Fibroblast of lung (primary cell): ENCODE measurements around the gene HK2. TPM values are rescaled to one million over a fixed set of nuclear protein-coding genes. Genes with fewer than 3 reads are reported as not detected.

ENCODE experiments used
- DNase-seq, 2 donors: peaks; one replicate each; pipeline versions ENCODE4 v3.0.0 to v3.0.0-alpha.2; 2010; ENCODE audit warnings: low read depth in 2 of 2
- H2AFZ ChIP-seq: 2 replicates; pipeline ENCODE4 v1.5.1; 2012; ENCODE audit warnings: low read length, control low read depth, inconsistent platforms
- H3K27ac ChIP-seq: 2 replicates; pipeline ENCODE4 v1.5.1; 2011; ENCODE audit warnings: low read length, control low read depth; ENCODE audit not compliant: insufficient read depth
- H3K27me3 ChIP-seq: 2 replicates; pipeline ENCODE4 v1.5.1; 2011; ENCODE audit warnings: mild to moderate bottlenecking, low read length; ENCODE audit not compliant: control insufficient read depth, insufficient read depth
- H3K36me3 ChIP-seq: 2 replicates; pipeline ENCODE4 v1.5.1; 2011; ENCODE audit warnings: low read length; ENCODE audit not compliant: control insufficient read depth, insufficient read depth
- H3K4me1 ChIP-seq: 2 replicates; pipeline ENCODE4 v1.5.1; 2011; ENCODE audit warnings: low read length; ENCODE audit not compliant: control insufficient read depth, insufficient read depth; ENCODE audit errors: extremely low read depth
- H3K4me2 ChIP-seq: 2 replicates; pipeline ENCODE4 v1.5.1; 2011; ENCODE audit warnings: low read length, control low read depth; ENCODE audit not compliant: insufficient read depth; ENCODE audit errors: extremely low read depth
- H3K4me3 ChIP-seq, 4 experiments: fragments of 200-600 bp in 1 of 4; sonication (generic) in 1 of 4; replicated peaks in 1 of 4; 2 replicates each; pipeline ENCODE4 v1.5.1; 2011 to 2016; ENCODE audit warnings: low read length in 4 of 4, low read depth in 3 of 4, mild to moderate bottlenecking in 3 of 4, control low read depth in 2 of 4, inconsistent platforms in 1 of 4, mixed read lengths in 1 of 4; ENCODE audit not compliant: insufficient read depth in 1 of 4; ENCODE audit errors: control extremely low read depth in 1 of 4
- H3K79me2 ChIP-seq: 2 replicates; pipeline ENCODE4 v1.5.1; 2012; ENCODE audit warnings: mild to moderate bottlenecking, low read length, inconsistent platforms; ENCODE audit not compliant: control insufficient read depth, insufficient read depth
- H3K9ac ChIP-seq: 2 replicates; pipeline ENCODE4 v1.5.1; 2011; ENCODE audit warnings: mild to moderate bottlenecking, low read length, control low read depth; ENCODE audit not compliant: insufficient read depth
- H3K9me3 ChIP-seq: 2 replicates; pipeline ENCODE4 v1.5.1; 2012; ENCODE audit warnings: low read depth, low read length; ENCODE audit not compliant: control insufficient read depth, insufficient read depth
- H4K20me1 ChIP-seq: 2 replicates; pipeline ENCODE4 v1.5.1; 2011; ENCODE audit warnings: low read length; ENCODE audit not compliant: control insufficient read depth, insufficient read depth; ENCODE audit errors: extremely low read depth
- CTCF ChIP-seq, 2 donors: IDR thresholded peaks in 1 of 2; conservative IDR thresholded peaks in 1 of 2; 1 replicate in 1 of 2; 2 replicates in 1 of 2; pipeline ENCODE4 v1.5.1; 2011 to 2012; ENCODE audit warnings: low read length in 2 of 2, control low read depth in 1 of 2, inconsistent platforms in 1 of 2, low read depth in 1 of 2, mild to moderate bottlenecking in 1 of 2
- EZH2 ChIP-seq: IDR thresholded peaks from 2 replicates; pipeline ENCODE4 v1.5.1; 2012; ENCODE audit warnings: low read length, control low read depth, mild to moderate bottlenecking; ENCODE audit errors: missing control alignments
- polyA plus RNA-seq, 2 donors: library from polyadenylated mRNA; depleted of rRNA in 1 of 2; stranded (reverse) in 1 of 2; unstranded in 1 of 2; fragments of >200 nt; gene quantifications; 2 replicates each; pipeline ENCODE4 v1.2.1, GENCODE V29; 2011 to 2012; ENCODE audit warnings: missing spikeins in 1 of 2
- total RNA-seq: library from RNA; depleted of rRNA; stranded (reverse); fragments of >200 nt; gene quantifications from 2 replicates; pipeline ENCODE4 v1.2.1, GENCODE V29; 2014

The HK2 gene
- total and polyA plus RNA-seq, 2 donors (not counting 1 experiment from before 2014, with no cell fraction given): 15.7 to 19.3 TPM

- no peak for TF ChIP-seq EZH2
- no peak for TF ChIP-seq CTCF (conservative IDR thresholded peaks at IDR 0.05 in 1 of 2, IDR thresholded peaks at IDR 0.05 in 1 of 2; ENCODE audit: low read depth in 1 of 2, low read length in 2 of 2)
- no peak overlapping the region for H3K4me2 ChIP-seq
- no peak overlapping the region for H3K4me3 ChIP-seq
- no peaks in the 10 kb centered on the region for H3K27me3 ChIP-seq
- no peaks in the 10 kb centered on the region for H3K9me3 ChIP-seq
- no peak overlapping the region for H3K9ac ChIP-seq
- no peak for DNase-seq
- peaks cover 23% of the 10 kb centered on the region for H3K36me3 ChIP-seq
- H3K79me2 ChIP-seq: no peaks in the 10 kb centered on the region
- H4K20me1 ChIP-seq: no peaks in the 10 kb centered on the region
- peaks cover under 1% of the 10 kb centered on the region for H3K4me1 ChIP-seq
- no peak overlapping the region for H2AFZ ChIP-seq
- no peak overlapping the region for H3K27ac ChIP-seq
Observed at GRCh38 chr2:74881176-74881575, 47.2 kb downstream of the HK2 start.

GRCh38 chr2:74881626-74882298 is 47.8 kb downstream of the HK2 start:
- DNase-seq: no peak
- Histone ChIP-seq H2AFZ (no peak overlapping the region), H4K20me1 (no peaks in the 10 kb centered on the region), H3K4me2 (no peak overlapping the region), H3K9ac (no peak overlapping the region), H3K36me3 (peaks cover 25% of the 10 kb centered on the region), H3K27me3 (no peaks in the 10 kb centered on the region), H3K27ac (no peak overlapping the region), H3K9me3 (no peaks in the 10 kb centered on the region), H3K79me2 (no peaks in the 10 kb centered on the region), H3K4me3 (no peak overlapping the region), H3K4me1 (no peaks in the 10 kb centered on the region)
- TF ChIP-seq CTCF (conservative IDR thresholded peaks at IDR 0.05 in 1 of 2, IDR thresholded peaks at IDR 0.05 in 1 of 2; ENCODE audit: low read depth in 1 of 2, low read length in 2 of 2) (no peak), EZH2 (no peak)

- peaks cover 21% of the 10 kb centered on the region for H3K36me3 ChIP-seq
- TF ChIP-seq EZH2: no peak
- TF ChIP-seq CTCF (conservative IDR thresholded peaks at IDR 0.05 in 1 of 2, IDR thresholded peaks at IDR 0.05 in 1 of 2; ENCODE audit: low read depth in 1 of 2, low read length in 2 of 2): no peak
Observed at GRCh38 chr2:74882299-74882687, 48.4 kb downstream of the HK2 start.

More at GRCh38 chr2:74882299-74882687, 48.4 kb downstream of the HK2 start:
- Histone ChIP-seq H3K27ac (no peak overlapping the region), H3K9ac (no peak overlapping the region), H3K79me2 (no peaks in the 10 kb centered on the region), H3K27me3 (no peaks in the 10 kb centered on the region), H4K20me1 (no peaks in the 10 kb centered on the region), H3K9me3 (no peaks in the 10 kb centered on the region), H3K4me1 (peaks cover under 1% of the 10 kb centered on the region), H3K4me3 (no peak overlapping the region), H3K4me2 (no peak overlapping the region), H2AFZ (no peak overlapping the region)
- no peak for DNase-seq
